HG03469 (cell line): Measurements from ENCODE around the gene MTHFSD.

Experiments
- ATAC-seq: cut with Tn5 transposase; IDR thresholded peaks from one replicate; pipeline ENCODE4 v1.9.1; 2021; ENCODE audit warnings: mild to moderate bottlenecking, moderate library complexity, moderate number of reproducible peaks; ENCODE audit not compliant: unreplicated experiment

MTHFSD gene

DNA sequence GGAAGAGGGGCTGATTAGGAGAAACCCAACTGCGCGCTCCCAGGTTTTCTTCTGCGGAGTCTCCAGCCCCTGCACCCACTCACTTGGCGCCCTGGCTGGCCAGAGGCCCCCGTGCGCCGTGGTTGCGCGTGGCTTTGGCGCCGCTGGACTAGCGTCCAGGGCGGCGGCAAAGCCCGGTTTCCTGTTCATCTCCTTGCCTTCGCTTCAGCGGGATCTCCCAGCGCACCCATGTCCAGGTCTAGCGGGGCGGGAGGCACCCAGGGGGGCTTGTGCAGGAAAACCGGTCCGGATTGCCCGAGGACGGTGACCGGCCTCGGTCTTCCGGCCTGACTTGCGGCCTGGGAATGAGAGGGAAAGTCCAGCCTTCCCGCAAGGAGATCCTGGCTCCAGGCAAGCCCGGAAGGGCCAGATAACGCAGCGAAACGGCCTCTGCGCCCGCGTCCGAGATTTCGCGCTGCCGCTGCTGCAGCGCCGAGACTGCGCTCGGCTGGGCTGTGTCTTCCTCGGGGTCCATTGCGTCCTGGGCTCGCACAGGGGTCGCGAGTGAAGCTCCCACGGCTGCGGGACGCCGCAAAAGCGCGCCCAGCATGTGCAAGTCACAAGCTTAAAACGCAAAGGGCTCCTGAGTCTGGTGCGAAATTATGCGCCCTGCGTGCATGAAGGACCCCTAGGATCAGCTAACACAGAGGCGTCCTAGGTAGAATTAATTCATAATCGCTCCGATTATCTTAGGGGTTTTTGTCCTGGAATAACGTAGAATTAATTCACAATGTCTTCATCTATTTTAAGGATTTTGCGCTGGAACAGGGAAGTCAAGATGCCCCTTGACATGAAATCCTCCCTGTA lies 39.0 kb downstream of the MTHFSD start:
- no peak for ATAC-seq

DNA sequence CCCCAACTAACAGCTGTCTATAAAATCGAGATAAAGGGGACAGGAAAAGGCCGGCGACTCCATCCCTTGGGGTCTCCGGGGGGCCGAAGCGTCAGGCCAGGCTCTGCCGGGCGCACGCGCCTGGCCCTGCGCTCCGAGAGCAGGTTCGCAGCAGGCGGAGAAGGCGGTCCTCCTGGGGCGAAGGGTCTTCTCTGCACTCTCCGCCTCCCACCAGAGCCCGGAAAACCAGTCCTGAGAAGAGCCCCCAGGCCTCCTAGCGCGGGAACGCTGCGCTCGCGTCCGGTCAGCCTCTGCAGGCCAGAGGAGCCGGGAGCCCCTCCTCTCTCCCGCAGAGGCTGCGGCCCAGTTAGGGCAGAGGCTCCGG lies 39.6 kb downstream of the MTHFSD start:
- ATAC-seq = no peak

DNA sequence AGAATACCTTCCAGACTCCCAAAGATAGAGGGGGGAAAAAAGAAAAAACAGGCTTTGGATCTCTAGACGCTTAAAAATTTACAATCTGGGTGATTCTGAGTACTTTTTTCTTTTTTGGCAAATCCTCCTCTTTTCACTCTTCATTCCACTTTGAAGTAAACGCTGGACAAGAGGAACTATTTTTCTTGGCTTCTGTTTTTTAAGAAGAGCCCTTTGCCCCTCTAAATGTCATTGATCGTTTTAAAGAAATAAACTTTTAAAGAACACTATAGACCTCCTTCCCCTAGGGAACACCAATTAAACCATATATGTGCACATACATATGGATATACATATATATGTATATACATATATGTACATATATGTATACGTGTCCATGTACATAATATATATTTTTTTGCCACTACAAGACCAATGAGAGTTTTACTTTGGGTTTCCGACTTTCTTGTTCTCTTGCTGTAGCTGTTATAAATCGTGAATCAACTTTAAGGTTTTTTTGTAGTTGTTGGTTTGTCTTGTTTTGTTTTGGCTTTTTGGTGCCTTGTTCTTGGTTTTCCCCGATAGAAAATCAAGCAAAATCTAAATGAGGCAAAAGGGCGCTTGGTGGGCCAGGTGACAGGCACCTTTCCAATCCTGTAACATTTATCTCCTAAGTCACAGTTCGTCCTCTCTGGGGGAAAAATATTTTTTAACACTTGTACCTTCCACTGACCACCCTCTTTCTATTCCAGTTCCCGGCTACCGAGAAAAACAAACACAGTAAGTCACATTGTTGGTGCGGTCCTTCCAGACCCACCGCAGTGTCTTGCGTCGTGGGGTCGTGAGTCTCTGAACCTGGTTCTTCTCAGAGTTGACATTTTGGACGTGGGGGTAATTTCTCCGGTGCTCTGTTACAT lies 40.3 kb downstream of the MTHFSD start:
- no peak for ATAC-seq

DNA sequence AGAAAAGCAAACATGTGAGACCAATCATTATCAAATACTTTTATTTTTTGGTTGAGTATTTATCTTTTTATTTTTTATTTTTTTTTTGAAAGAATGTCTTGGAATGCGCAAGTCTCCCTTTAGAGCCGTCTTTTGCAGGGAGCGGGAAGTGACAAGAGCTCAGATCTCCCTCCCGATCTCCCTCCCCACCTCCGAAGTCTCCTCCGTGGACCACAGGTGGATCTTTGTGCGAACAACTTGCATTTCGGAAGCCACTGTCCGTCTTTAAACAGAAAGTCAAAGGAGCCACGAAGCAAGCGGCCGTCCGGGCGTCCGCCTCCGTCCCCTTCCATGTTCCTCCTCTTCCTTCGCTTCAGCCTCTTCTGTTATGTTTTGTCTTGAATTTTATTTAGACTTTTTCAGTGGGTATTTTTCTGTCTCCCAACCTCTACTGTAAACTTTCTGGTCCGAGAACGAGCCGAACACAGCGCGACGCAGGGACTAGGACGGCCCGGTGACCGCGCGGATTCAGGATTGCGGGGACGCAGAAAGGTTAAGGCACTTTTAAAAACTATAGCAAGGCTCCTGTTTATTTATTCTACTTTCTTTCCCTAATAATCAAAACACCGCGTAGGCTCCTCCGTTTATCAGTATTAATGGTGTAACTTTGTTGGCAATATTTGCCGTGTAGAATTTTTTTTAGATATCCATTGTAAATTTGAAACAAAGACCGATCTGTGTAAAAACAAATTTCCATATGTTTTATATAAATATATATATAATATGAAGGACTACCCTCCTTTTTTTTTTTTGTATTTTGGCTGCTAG lies 41.4 kb downstream of the MTHFSD start:
- no peak for ATAC-seq

DNA sequence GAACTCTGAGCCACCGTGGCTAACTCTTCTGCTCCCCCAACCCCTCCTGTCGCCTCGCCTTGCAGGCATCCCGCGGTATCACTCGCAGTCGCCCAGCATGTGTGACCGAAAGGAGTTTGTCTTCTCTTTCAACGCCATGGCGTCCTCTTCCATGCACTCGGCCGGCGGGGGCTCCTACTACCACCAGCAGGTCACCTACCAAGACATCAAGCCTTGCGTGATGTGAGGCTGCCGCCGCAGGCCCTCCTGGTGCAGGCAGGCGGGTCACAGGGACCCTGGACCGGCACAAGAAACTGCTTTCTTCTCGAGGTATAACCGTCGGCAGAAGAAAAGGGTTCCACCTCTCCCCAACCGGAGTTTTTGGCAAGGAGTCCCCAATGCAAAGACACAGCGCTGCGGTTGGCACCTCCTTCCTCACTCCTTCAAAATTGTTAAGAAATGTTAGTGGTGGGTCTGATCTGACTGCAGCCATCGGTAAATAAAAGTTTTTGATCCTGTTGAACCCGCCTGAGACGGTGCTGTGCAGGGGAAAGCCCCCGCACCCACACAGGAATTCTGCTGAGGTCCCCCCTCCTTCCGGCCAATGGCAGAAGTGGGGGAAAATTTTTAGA lies 42.1 kb downstream of the MTHFSD start:
- no peak for ATAC-seq

DNA sequence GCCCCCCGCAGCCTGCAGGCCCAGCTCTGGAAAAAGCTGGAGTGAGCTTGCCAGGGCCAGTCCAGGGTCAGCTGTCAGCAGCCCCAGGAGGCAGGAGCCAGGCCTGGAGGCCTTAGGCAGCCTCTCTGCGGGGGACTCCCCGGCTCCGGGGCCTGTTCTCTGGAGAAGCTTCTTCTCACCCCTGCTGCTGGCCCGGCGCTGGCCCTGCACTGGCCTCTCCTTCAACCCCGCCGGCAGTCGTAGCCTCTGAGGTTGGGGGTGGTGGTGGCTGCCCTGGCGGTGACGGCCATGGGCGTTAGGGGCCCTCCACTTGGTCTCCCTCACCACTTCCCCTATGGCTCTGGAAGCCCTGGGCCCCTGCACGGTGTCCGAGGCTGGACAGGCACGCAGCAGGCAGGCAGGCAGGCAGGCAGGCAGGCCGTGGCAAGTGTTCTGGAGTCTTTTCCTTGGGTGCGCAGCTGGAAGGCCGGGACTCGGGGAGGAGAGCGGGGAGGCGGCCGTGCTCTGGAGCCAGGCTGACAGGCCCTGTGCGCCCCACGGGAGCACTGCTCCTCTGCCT lies 42.7 kb downstream of the MTHFSD start:
- ATAC-seq = no peak

DNA sequence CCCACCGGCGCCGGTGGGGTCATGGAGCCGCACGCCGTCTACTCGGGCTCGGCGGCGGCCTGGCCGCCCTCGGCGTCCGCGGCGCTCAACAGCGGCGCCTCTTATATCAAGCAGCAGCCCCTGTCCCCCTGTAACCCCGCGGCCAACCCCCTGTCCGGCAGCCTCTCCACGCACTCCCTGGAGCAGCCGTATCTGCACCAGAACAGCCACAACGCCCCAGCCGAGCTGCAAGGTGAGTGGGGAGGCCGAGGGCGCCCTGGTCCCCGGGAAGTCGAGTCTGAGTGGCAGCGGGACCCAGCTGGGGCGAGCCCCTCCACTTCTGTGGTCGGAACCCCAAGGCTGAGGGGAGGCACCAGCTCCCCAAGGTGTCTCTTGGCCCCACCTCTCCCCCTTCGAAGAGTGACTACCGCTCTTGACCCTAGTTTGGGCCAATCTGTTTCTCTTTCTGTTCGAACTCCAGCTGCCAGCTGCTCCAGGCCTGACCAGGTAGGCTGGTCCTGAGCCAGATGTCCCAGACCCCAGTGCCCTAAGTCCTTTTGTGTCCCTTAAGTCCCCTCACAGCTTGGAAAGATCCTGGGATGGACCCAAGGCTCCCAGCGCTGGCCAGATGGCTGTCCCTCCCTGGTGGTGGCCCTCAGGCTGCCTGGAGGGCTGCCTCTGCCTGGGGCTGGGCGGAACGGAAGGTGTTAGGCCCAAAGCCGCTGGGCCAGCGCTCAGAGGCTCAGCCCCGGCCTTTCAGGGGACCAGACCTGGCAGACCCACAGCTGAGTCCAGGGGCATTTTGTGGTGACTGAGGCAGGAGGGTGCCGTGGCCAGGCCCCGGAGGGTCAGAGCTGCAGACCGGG lies 43.5 kb downstream of the MTHFSD start:
- ATAC-seq = no peak

DNA sequence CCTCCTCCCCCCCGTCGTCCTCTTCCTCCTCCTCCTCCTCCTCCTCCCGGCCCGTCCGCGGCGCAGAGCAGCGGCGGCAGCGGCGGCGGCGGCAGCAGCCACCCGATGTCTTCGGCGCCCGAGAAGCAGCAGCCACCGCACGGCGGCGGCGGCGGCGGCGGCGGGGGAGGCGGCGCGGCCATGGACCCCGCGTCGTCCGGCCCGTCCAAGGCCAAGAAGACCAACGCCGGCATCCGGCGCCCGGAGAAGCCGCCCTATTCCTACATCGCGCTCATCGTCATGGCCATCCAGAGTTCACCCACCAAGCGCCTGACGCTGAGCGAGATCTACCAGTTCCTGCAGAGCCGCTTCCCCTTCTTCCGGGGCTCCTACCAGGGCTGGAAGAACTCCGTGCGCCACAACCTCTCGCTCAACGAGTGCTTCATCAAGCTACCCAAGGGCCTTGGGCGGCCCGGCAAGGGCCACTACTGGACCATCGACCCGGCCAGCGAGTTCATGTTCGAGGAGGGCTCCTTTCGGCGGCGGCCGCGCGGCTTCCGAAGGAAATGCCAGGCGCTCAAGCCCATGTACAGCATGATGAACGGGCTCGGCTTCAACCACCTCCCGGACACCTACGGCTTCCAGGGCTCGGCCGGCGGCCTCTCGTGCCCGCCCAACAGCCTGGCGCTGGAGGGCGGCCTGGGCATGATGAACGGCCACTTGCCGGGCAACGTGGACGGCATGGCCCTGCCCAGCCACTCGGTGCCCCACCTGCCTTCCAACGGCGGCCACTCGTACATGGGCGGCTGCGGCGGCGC lies 44.4 kb downstream of the MTHFSD start, which contains the start of gene FOXF1:
Gene FOXF1 (plus strand): TSS at position 63 of the 797 bp plus-strand sequence. CDS start 43 bp downstream, at position 106.
- no peak for ATAC-seq

DNA sequence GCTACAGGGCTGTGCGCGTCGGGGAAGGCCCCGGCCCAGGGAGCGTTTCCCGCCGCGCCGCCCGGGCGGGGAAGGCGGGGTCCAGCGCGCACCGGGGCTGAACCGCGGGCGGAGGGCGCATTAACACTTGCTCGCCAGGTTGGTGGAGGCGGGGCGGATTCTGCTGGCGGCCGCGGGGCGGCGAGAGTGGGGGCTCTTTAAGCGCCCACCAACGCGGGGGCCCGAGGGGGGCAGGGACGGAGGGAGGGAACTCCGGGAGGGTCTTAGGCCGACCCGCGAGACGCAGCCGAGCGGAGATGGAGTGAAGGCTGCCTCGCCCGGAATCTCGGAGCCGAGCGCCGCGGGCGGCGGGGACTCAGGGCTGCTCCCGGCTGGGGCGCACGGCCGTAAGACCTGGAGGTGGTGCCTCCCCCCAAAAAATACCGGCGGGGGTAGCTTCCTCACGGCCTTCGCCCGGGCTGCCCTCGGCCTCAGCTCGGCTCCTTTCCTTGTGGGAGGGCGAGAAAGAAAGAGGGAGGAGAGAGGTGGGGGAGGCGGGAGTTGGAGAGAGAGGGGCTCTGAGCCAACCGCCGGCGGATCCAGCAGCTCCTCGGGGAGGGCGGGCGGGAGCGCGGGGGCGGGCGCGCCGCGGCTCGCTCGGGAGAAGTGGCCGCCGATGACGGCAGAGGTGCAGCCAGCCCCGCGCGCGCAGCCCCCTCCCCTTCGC lies 45.1 kb downstream of the MTHFSD start:
- ATAC-seq = no peak

DNA sequence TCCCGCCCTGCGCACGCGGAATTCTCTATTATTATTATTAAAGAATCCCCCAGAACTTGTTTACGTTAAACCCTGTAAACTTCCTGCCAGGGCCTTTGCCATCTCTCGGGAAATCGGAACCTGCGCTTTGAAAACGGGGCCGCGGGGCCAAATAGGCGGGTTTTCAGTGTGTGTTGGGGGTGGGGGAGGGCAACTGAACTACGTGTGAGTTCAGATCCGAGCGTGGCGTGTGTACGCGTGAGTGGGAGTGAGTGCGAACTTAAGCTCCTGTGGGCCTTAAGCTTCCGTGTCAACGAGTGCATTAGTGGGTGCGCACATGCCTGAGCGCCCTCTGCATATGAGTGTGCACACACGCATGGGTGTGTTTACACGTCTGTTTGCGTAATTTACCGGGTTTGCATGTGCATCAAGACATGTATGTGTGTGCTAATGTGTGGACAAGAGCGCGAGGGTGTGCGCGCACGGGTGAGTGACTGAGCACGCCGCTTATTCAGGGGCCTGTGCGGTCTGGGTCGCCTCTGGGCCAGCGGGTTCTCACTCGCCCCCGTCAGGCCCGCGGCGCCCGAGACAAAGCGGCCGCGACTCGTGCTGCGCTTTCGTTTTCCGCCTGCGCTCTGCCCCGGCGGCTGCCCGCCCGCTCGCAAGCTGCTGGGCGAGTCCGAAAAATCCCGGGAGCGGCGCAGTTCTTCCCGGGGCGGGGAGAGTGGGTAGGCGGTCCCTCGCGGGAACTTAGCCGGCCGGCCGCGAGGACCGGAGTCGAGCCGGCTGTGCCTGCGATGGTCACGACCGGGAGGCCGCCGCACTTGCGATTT lies 45.9 kb downstream of the MTHFSD start:
- ATAC-seq = no peak

DNA sequence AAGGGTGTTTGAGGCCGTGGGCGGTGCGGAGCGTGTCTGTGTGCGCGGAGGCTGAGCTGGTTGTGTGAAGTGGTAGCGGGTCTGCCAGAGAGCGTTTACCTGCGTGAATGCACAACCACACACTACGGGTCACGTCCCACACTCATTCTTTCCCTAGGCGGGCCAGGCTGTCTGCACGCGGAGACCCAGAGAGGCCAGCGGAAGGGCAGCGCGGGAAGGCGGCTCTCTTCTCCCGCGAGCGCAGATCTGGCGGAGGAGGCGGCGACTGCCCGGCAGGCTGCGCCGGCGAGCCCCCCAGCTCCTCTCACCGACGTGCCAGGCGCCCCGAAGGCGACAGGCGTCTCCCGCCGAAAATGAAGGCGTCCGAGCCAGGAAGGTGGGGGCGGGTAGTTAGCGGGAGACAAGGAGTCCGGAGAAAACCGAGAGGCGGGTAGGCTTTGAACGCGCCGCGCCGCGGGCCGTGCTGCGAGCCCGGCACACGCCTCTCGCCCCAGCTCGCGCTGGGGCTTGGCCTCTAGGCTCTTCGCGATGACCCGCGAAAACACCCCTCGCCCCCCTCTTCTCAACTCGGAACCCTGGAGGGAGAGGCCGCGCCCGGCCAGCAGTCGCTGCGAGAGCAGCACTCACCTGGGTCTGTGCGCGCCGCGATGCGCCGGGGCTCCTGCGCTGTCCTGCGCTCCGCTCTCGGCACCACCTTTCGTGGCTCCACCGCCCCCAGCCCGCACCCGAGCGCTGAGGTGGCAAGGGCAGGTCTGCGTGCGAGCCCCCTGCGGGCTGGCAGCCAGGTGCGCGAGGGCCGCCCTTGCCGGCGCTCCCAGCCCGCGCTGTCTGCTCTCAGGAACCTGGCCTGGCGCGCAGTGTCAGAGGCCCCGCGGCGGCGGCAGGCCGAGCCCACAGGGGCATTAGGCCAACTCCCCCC lies 46.7 kb downstream of the MTHFSD start:
- ATAC-seq = no peak

DNA sequence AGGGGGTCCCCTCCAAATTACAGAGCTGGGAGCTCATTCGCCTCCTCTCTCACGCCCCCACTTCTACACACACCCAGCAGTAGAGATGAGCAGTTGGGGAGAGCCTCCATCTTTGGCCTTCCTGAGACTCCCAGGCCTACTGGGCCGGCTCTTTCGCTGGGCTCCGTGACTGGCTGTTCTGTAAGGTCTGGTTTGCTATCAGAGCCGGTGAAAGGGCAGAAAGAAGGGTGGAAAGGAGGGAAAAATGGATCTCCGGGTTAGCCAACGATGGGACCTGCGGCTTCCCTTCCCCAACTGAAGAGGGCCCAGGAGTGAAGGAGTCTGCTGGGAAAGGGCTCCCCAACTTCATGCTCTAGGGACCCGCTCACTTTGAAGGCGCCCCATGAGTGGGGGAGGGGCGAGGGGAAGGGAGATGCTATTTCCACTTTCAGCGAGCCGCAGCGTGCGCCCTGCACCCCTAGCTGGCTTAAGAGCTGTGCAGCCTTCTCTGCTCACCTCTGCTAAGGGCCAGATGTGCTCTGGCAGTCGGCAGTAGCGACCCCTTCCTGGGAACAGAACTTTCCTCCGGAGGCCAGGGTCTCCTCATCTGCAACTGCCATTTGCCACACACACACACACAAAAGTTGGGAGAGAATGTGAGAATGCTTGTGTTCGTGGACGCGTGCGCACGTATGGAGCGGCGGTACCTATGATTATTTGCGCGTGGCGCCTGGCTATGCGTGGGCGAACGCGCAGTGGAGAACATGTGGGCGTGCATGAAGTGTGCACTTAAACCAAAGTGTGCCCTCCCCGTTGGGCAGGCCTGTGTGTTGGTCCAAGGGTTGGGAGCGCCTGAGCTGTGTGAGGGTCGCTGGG lies 47.6 kb downstream of the MTHFSD start:
- ATAC-seq = no peak

DNA sequence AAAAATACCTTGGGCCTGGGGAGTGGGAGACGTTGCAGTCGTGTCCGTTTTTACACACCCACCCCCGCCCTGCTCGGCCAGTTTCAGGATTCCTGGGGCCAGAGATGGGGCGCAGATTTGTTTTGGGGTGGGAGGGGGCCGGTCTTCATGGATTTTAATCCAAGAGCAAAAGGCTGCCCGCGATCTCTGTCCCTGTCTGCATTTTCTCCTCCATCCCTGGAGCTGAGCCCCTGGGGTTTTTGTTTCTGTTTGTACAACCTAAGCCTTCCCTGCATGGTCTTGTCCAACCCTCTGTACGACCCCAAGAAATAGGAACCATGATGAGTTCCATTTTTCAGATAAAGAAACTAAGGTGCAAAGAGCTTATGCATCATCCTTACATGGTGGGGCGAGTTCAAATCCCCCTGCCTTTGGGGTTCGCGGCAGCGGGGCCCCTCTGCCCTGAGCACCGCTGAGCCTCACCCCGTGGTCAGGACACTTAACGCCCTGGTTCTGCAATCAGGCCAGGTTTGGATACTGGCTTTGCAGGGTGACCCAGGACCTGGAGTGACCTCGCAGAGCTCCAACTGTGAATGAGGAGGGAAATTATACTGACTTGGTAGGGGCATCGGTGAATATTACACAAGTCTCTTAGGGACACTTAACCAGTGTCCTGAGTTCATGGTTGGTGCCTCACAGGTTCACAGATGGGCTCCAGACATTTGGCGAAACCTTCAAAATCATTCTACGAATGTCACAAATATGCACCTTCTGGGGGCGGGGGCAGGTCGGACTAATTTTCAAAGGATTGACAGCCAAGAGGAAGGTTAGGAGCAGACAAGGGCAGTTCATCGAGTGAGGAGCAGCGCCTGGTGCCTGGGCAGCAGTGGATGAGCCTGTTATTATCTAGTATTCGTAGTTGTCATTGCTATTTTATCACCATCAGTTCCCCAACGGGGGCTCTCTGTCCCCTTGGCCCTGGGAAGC lies 48.9 kb downstream of the MTHFSD start:
- no peak for ATAC-seq
